SK-N-SH (cell line): ENCODE results near the gene SYT11. TPM values are rescaled to one million over a fixed set of nuclear protein-coding genes. Genes with fewer than 3 reads are reported as not detected.

Experiments used
- CTCF ChIA-PET: fragments of 300-600, 350-600 bp; formaldehyde crosslinking; extraction: SDS; loops from one replicate; lab custom pipeline; 2021; lab: Yijun Ruan, JAX
- POLR2A ChIA-PET: fragments of 350-600 bp; sonication (Branson Sonifier 250); formaldehyde crosslinking; extraction: SDS; loops from one replicate; lab custom pipeline; 2020; ENCODE audit warnings: antibody characterized with exemption, inconsistent platforms; lab: Yijun Ruan, JAX
- DNase-seq: peaks from one replicate; pipeline ENCODE4 v3.0.0; 2012
- H2AFZ ChIP-seq: fragments of 200-600 bp; sonication (generic); 2 replicates; pipeline ENCODE4 v1.8.1; 2016; ENCODE audit warnings: antibody characterized with exemption, mild to moderate bottlenecking, low read depth
- H3F3A ChIP-seq: fragments of 200-600 bp; sonication (generic); replicated peaks from 2 replicates; pipeline ENCODE3; 2016; ENCODE audit warnings: antibody characterized with exemption, mild to moderate bottlenecking; ENCODE audit not compliant: insufficient read depth
- H3K27ac ChIP-seq, 2 experiments: fragments of 200-500 bp in 1 of 2; fragments of 200-600 bp in 1 of 2; sonication (Bioruptor generic) in 1 of 2; sonication (generic), shearing (Covaris generic) in 1 of 2; 2 replicates each; pipeline versions ENCODE4 v1.5.1 to v1.6.1; 2014 to 2016; ENCODE audit warnings: low read depth in 2 of 2, inconsistent platforms in 1 of 2, low read length in 1 of 2, mild to moderate bottlenecking in 1 of 2, mixed read lengths in 1 of 2
- H3K27me3 ChIP-seq: fragments of 200-600 bp; sonication (generic), shearing (Covaris generic); 2 replicates; pipeline ENCODE4 v1.6.1; 2016; ENCODE audit warnings: mixed run types; ENCODE audit not compliant: insufficient read depth
- H3K36me3 ChIP-seq, 2 experiments: fragments of 200-500 bp in 1 of 2; fragments of 200-600 bp in 1 of 2; sonication (Bioruptor generic) in 1 of 2; sonication (generic) in 1 of 2; replicated peaks in 1 of 2; 2 replicates each; pipeline versions ENCODE3 to v1.5.1; 2014 to 2016; ENCODE audit warnings: low read length in 1 of 2, mild to moderate bottlenecking in 1 of 2; ENCODE audit not compliant: insufficient read depth in 2 of 2, control insufficient read depth in 1 of 2
- H3K4me1 ChIP-seq, 2 experiments: fragments of 200-500 bp in 1 of 2; fragments of 200-600 bp in 1 of 2; sonication (Bioruptor generic) in 1 of 2; sonication (generic), shearing (Covaris generic) in 1 of 2; 2 replicates each; pipeline versions ENCODE4 v1.5.1 to v1.6.1; 2014 to 2016; ENCODE audit warnings: low read depth in 1 of 2, low read length in 1 of 2, mixed run types in 1 of 2; ENCODE audit not compliant: insufficient read depth in 2 of 2, control insufficient read depth in 1 of 2
- H3K4me2 ChIP-seq: fragments of 200-600 bp; sonication (generic), shearing (Covaris generic); 2 replicates; pipeline ENCODE4 v1.6.1; 2017; ENCODE audit warnings: mixed run types
- H3K4me3 ChIP-seq, 2 experiments: fragments of 200-500 bp in 1 of 2; fragments of 200-600 bp in 1 of 2; sonication (Bioruptor generic) in 1 of 2; sonication (generic), shearing (Covaris generic) in 1 of 2; 2 replicates each; pipeline versions ENCODE4 v1.5.1 to v1.8.1; 2014 to 2016; ENCODE audit warnings: low read depth in 2 of 2, inconsistent platforms in 1 of 2, low read length in 1 of 2, mild to moderate bottlenecking in 1 of 2, mixed read lengths in 1 of 2, moderate library complexity in 1 of 2
- H3K79me2 ChIP-seq: fragments of 200-600 bp; sonication (generic); 2 replicates; pipeline ENCODE4 v1.8.1; 2017; ENCODE audit warnings: mild to moderate bottlenecking; ENCODE audit not compliant: insufficient read depth
- H3K9ac ChIP-seq: fragments of 200-600 bp; sonication (generic); 2 replicates; pipeline ENCODE4 v1.6.1; 2017; ENCODE audit warnings: mixed run types
- H3K9me2 ChIP-seq: fragments of 200-600 bp; sonication (generic); 2 replicates; pipeline ENCODE4 v1.6.1; 2017; ENCODE audit warnings: mixed run types
- H3K9me3 ChIP-seq: fragments of 200-600 bp; sonication (generic); 2 replicates; pipeline ENCODE4 v1.6.1; 2017; ENCODE audit warnings: mixed run types, mild to moderate bottlenecking, moderate library complexity
- H4K20me1 ChIP-seq: fragments of 200-600 bp; sonication (generic); 2 replicates; pipeline ENCODE4 v1.6.1; 2017; ENCODE audit warnings: mild to moderate bottlenecking, mixed run types; ENCODE audit not compliant: insufficient read depth
- CHD2 ChIP-seq: fragments of 150-350 bp; IDR thresholded peaks from 2 replicates; pipeline ENCODE4 v1.6.1; 2018; ENCODE audit warnings: low read length; ENCODE audit not compliant: partially characterized antibody
- CTCF ChIP-seq: fragments of 200-600 bp; sonication (generic); IDR thresholded peaks from 2 replicates; pipeline ENCODE4 v1.6.1; 2017; ENCODE audit warnings: antibody characterized with exemption, mild to moderate bottlenecking, moderate library complexity
- ELF1 ChIP-seq: IDR thresholded peaks from 2 replicates; pipeline ENCODE4 v1.4.0; 2012
- EP300 ChIP-seq, 2 experiments: IDR thresholded peaks; 2 replicates each; pipeline versions ENCODE4 v1.4.0 to v1.6.1; 2012; ENCODE audit warnings: borderline replicate concordance in 1 of 2, low read depth in 1 of 2, low read length in 1 of 2
- FOXM1 ChIP-seq: IDR thresholded peaks from 2 replicates; pipeline ENCODE4 v1.4.0; 2012; ENCODE audit warnings: low read depth, mild to moderate bottlenecking
- GABPA ChIP-seq: IDR thresholded peaks from 2 replicates; pipeline ENCODE4 v1.4.0; 2012; ENCODE audit warnings: low read depth, mild to moderate bottlenecking
- GATA2 ChIP-seq: sonication (generic); formaldehyde crosslinking; IDR thresholded peaks from 2 replicates; pipeline ENCODE4 v1.5.0; 2020; ENCODE audit warnings: mild to moderate bottlenecking, missing genetic modification reagents
- IRF3 ChIP-seq: fragments of 150-350 bp; IDR thresholded peaks from 2 replicates; pipeline ENCODE4 v1.6.1; 2016; ENCODE audit warnings: mild to moderate bottlenecking, low read depth, low read length
- JUND ChIP-seq: IDR thresholded peaks from 2 replicates; pipeline ENCODE4 v1.4.0; 2012
- MXI1 ChIP-seq: IDR thresholded peaks from 2 replicates; pipeline ENCODE4 v1.6.1; 2012; ENCODE audit warnings: mild to moderate bottlenecking, low read depth, low read length, improper control_type of control experiment
- NFIC ChIP-seq: IDR thresholded peaks from 2 replicates; pipeline ENCODE4 v1.4.0; 2012; ENCODE audit warnings: borderline replicate concordance
- PBX3 ChIP-seq: IDR thresholded peaks from 2 replicates; pipeline ENCODE4; 2012
- RAD21 ChIP-seq: IDR thresholded peaks from 2 replicates; pipeline ENCODE4 v1.6.1; 2012; ENCODE audit warnings: mild to moderate bottlenecking, low read length
- RCOR1 ChIP-seq: fragments of 150-350 bp; IDR thresholded peaks from 2 replicates; pipeline ENCODE4 v1.6.1; 2017; ENCODE audit warnings: antibody characterized with exemption, low read length
- REST ChIP-seq: IDR thresholded peaks from 2 replicates; pipeline ENCODE4 v1.6.1; 2012; ENCODE audit warnings: mild to moderate bottlenecking, low read depth, low read length, moderate library complexity
- RXRA ChIP-seq: IDR thresholded peaks from 2 replicates; pipeline ENCODE4 v1.4.0; 2012; ENCODE audit warnings: low read depth, mild to moderate bottlenecking, borderline replicate concordance
- SMC3 ChIP-seq: IDR thresholded peaks from 2 replicates; pipeline ENCODE4 v1.6.1; 2012; ENCODE audit warnings: low read depth, low read length, improper control_type of control experiment
- TCF12 ChIP-seq: IDR thresholded peaks from 2 replicates; pipeline ENCODE4 v1.4.0; 2012
- USF2 ChIP-seq: fragments of 150-350 bp; IDR thresholded peaks from 2 replicates; pipeline ENCODE4 v1.6.1; 2017; ENCODE audit warnings: antibody characterized with exemption, low read length, low read depth, borderline replicate concordance
- YY1 ChIP-seq: IDR thresholded peaks from 2 replicates; pipeline ENCODE4 v1.4.0; 2012; ENCODE audit warnings: low read depth, mild to moderate bottlenecking
- WGBS: methylation state at CpG from one replicate; pipeline ENCODE4 v1.1.6; 2017; ENCODE audit warnings: low lambda C conversion rate; 5-methylcytosine and 5-hydroxymethylcytosine counted together
- polyA plus RNA-seq, 3 experiments: library from polyadenylated mRNA; depleted of rRNA; stranded (reverse); fragments of >200 nt; gene quantifications; 2 replicates each; pipeline ENCODE4 v1.2.3, GENCODE V29; 2012

Gene SYT11
- polyA plus RNA-seq, 1 of the 3 experiments (the other 2 are of a cell fraction), result 26.7 TPM

DNA sequence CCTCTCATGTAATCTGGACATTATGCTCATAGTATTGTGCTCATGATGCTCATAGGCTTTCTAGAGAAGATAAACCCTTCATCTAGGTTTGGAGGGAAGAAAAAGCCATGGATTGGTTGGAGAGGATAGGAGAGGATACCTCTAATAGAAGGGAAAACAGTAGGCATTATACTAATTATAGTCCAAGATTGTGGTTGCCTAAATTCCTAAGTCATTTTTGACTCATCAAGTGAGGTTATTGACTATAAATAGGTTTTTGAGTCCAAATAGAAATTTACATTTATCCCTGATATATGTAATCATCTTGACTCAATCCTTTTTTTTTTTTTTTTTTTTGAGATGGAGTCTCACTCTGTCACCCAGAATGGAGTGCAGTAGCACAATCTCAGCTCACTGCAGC is 5.0 kb downstream of the SYT11 start:
- POLR2A ChIA-PET, result no interaction called here
- Histone ChIP-seq H3K4me1 (peaks cover 9 to 10% of the 10 kb centered on the region in 2 experiments; a peak in 3 of 4 replicates), H3K36me3 (peaks cover 4 to 9% of the 10 kb centered on the region in 2 experiments), H3F3A (peaks cover 15% of the 10 kb centered on the region), H4K20me1 (no peaks in the 10 kb centered on the region), H2AFZ (no peak overlapping the region), H3K27ac (no peak overlapping the region), H3K9ac (no peak overlapping the region), H3K27me3 (no peaks in the 10 kb centered on the region), H3K4me3 (no peak overlapping the region), H3K79me2 (peaks cover 66% of the 10 kb centered on the region), H3K9me3 (no peaks in the 10 kb centered on the region), H3K9me2 (no peaks in the 10 kb centered on the region), H3K4me2 (no peak overlapping the region)
- DNase-seq, result no peak
- TF ChIP-seq RAD21, result no peak
- TF ChIP-seq TCF12, result no peak
- TF ChIP-seq RXRA, result no peak
- no peak for TF ChIP-seq GATA2
- TF ChIP-seq JUND, result no peak
- no peak for TF ChIP-seq YY1
- no peak for TF ChIP-seq FOXM1
- TF ChIP-seq USF2, result no peak
- CTCF ChIA-PET, result no interaction called here

DNA sequence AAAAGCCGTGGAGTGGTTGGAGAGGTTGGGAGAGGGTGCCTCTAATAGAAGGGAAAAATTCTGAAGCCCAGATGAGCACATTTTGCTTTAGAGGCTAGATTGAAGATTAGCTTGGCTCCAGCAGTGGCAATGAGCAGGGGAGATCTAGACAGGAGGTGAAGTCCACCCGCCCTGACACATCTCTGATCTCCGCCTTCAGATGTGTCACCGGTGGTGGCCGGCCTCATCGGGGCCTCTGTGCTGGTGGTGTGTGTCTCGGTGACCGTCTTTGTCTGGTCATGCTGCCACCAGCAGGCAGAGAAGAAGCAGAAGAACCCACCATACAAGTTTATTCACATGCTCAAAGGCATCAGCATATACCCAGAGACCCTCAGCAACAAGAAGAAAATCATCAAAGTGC is 8.4 kb downstream of the SYT11 start:
- Histone ChIP-seq H3K9ac (no peak overlapping the region), H3K27ac (no peak overlapping the region), H3K9me3 (no peaks in the 10 kb centered on the region), H3K36me3 (peaks cover 13 to 17% of the 10 kb centered on the region in 2 experiments), H3K27me3 (no peaks in the 10 kb centered on the region), H2AFZ (no peak overlapping the region), H3K4me1 (peaks cover 0 to 22% of the 10 kb centered on the region in 2 experiments; a peak in 3 of 4 replicates), H4K20me1 (no peaks in the 10 kb centered on the region), H3K4me3 (no peak overlapping the region), H3K79me2 (peaks cover 56% of the 10 kb centered on the region), H3F3A (no peaks in the 10 kb centered on the region), H3K4me2 (no peak overlapping the region), H3K9me2 (no peaks in the 10 kb centered on the region)
- no peak for DNase-seq
- WGBS, result 95% methylated on average over 7 of the region's 8 CpGs
- CTCF ChIA-PET, result no interaction called here
- POLR2A ChIA-PET, result no interaction called here
- TF ChIP-seq GABPA, result no peak
- TF ChIP-seq RAD21, result no peak
- no peak for TF ChIP-seq PBX3
- TF ChIP-seq TCF12, result no peak
- no peak for TF ChIP-seq NFIC
- no peak for TF ChIP-seq ELF1
- no peak for TF ChIP-seq MXI1
- TF ChIP-seq JUND, result no peak
- TF ChIP-seq CHD2, result no peak
- TF ChIP-seq IRF3, result no peak
- no peak for TF ChIP-seq EP300 (IDR thresholded peaks at IDR 0.05; ENCODE audit: borderline replicate concordance in 1 of 2, low read depth in 1 of 2, low read length in 1 of 2)
- TF ChIP-seq USF2, result no peak
- TF ChIP-seq CTCF, result no peak
- TF ChIP-seq REST, result no peak
- TF ChIP-seq RCOR1, result no peak
- TF ChIP-seq SMC3, result no peak
- no peak for TF ChIP-seq FOXM1
